Activated T-cell treated with anti-CD3 and anti-CD28 coated beads, Interleukin-2, amount 50 U/mL, for 48 hours (primary cell): ENCODE data around the gene WDR73.
"Not testable (repeated sequence)": the region's sequence is repeated elsewhere in the genome, so short reads cannot be mapped to it uniquely, and the experiment has no call there.

Source experiments
- DNase-seq, 2 experiments: peaks; one replicate each; pipeline ENCODE4 v3.0.0-alpha.2; 2020

Gene WDR73

GRCh38 chr15:84656972-84657371 lies 2.9 kb upstream of the WDR73 start:
- DNase-seq, result no peak

GRCh38 chr15:84654689-84655453 lies 788 bp upstream of the WDR73 start:
- peak; percentile 86 to 87 for DNase-seq

- no peak for DNase-seq
These were observed 536 bp downstream of the WDR73 start for GRCh38 chr15:84653584-84653909.

GRCh38 chr15:84649706-84650105 lies 4.4 kb downstream of the WDR73 start:
- no peak for DNase-seq

DNA sequence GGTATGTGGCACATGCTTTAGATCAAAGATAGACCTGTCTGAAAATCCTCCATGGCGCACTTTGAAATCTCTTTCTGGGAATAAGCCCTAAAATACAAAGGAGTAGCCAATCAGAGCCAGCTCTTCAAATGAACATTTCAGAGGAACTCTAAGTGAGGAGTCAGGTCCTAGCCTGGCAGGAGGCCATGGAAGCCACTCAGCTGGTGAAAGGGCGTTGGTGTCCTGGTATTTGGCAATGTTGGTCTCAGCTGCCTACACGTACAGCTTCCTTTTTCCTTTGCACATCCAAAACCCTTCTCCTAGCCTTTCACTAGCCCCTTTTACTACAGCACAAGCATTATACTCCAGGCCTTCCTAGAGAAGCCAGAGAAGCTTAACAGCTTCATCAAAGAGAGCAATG lies 5.5 kb downstream of the WDR73 start:
- DNase-seq, result no peak

DNA sequence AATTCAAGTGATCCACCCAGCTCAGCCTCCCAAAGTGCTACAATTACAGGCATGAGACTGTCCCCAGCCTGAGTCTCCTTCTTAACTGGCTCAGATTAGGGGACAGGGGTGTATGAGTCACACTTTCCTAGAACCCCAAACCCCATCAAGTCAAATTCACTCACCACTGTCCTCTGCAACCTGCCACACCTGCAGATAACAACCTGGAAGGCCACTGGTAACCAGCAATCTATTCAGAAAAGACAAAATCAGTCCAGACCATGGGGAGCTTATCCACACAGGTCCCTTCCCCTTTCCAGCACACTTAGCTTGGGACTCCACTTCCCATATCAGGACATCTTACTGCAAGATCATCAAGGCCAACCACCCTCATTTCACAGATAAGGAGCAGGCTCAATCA lies 6.4 kb downstream of the WDR73 start:
- DNase-seq, result no peak

- no peak for DNase-seq
These were observed 8.1 kb downstream of the WDR73 start for GRCh38 chr15:84645997-84646396.

DNA sequence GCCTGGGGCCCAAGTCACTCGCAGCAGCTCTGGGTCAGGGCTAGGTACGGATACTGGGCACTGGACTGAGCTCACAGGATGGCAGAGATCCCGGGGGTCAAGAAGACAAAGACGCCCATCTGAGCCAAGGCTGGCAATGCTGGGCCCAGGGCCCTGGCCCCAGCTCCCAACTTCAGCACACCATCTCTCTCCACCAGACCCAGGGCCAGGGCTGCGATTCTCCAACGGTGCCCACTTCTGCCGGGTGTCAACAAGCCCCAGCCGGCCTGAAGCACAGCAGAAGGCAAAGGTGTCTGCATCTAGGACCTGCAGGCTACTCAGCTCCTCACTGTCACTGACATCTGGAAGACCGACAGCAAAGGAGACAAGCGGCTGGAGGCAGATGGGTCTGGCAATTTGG lies 8.6 kb downstream of the WDR73 start:
- no peak for DNase-seq

- no peak for DNase-seq
These were observed 10.2 kb downstream of the WDR73 start for GRCh38 chr15:84643838-84644237.

GRCh38 chr15:84642640-84643039 lies 11.4 kb downstream of the WDR73 start:
- not testable (repeated sequence) for DNase-seq

- not testable (repeated sequence) for DNase-seq
These were observed 12.2 kb downstream of the WDR73 start for GRCh38 chr15:84641871-84642270.

DNA sequence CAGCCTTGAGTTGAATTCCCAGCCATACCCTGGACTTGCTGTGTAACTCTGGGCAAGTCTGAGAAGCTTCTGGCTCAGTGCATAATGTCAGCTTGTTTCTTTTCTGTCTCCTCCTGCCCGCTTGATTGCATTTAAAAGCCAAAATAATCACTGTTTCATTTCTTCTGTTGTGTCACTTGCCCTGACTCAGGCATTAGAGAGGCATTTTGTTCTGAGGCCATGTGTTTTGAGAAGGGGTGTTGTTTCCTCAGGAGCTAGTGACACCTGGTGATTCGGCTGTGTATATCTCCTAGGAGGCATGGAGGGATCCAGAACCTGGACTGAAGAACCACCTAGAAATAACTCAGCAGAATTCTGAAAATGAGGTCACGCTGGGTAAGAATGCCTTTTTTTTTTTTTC lies 16.0 kb downstream of the WDR73 start:
- no peak for DNase-seq

GRCh38 chr15:84634228-84634837 lies 19.8 kb downstream of the WDR73 start:
- no peak for DNase-seq

GRCh38 chr15:84633311-84634227 lies 20.5 kb downstream of the WDR73 start:
- peak; percentile 82 to 83 for DNase-seq

DNA sequence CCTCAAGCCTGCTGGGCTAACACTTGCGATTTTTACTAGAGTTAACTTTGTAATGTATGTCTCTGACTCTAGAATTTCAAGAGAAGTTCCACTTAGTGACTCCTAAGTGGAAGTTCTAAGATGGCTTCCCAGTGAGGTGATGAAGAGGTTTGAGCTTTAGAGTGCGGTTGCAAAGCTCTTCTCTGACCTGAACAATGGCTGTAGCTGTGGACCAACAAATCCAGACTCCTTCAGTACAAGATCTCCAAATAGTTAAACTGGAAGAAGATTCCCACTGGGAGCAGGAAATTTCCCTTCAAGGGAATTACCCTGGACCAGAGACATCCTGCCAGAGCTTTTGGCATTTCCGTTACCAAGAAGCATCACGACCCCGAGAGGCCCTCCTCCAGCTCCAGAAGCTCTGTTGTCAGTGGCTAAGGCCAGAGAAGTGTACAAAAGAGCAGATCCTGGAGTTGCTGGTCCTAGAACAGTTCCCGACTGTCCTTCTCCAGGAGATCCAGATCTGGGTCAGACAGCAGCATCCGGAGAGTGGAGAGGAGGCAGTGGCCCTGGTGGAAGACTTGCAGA lies 22.3 kb downstream of the WDR73 start:
- DNase-seq, result peak; percentile 32 to 48

GRCh38 chr15:84629033-84629432 lies 25.1 kb downstream of the WDR73 start:
- DNase-seq, result no peak

GRCh38 chr15:84625123-84625522 lies 29.0 kb downstream of the WDR73 start:
- no peak for DNase-seq

GRCh38 chr15:84624359-84624758 lies 29.7 kb downstream of the WDR73 start:
- no peak for DNase-seq

DNA sequence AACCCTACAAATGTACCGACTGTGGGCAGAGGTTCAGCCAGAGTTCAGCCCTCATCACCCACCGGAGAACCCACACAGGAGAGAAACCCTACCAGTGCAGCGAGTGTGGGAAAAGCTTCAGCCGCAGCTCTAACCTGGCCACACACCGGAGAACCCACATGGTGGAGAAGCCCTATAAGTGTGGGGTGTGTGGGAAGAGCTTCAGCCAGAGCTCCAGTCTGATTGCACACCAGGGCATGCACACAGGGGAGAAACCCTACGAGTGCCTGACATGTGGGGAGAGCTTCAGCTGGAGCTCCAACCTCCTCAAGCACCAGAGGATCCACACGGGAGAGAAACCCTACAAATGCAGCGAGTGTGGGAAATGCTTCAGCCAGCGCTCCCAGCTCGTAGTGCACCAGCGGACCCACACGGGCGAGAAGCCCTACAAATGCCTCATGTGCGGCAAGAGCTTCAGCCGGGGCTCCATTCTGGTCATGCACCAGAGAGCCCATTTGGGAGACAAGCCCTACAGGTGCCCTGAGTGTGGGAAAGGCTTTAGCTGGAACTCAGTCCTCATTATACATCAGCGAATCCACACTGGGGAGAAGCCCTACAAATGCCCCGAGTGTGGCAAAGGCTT lies 32.6 kb downstream of the WDR73 start:
- no peak for DNase-seq

DNA sequence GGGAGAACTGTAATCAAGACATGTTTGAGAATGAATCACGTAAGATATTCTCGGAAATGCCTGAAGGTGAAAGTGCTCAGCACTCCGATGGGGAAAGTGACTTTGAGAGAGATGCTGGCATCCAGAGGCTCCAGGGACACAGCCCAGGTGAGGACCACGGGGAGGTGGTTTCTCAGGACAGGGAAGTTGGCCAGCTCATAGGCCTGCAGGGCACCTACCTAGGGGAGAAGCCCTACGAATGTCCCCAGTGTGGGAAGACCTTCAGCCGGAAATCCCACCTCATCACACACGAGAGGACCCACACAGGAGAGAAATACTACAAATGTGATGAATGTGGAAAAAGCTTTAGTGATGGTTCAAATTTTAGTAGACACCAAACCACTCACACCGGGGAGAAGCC lies 33.5 kb downstream of the WDR73 start:
- DNase-seq, result no peak

DNA sequence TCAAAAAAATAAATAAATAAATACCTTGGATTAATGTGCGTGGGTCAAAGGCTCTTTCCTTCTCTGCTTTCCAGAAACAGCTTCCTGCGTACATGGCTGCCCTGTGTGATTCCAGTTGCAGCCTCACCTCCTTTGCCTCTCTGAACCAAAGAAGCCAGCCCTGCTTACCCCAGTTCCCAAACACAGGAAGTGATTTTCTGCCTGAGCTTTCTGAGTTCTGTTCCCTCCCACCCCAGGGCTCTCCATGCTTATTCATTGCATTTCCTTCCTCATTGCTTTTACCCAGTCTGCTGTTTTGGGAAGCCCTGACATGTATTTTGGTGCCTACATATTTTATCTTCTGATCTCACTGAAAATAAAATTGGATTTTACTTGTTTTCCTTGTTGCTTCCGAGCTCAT lies 37.8 kb downstream of the WDR73 start:
- DNase-seq, result no peak

DNA sequence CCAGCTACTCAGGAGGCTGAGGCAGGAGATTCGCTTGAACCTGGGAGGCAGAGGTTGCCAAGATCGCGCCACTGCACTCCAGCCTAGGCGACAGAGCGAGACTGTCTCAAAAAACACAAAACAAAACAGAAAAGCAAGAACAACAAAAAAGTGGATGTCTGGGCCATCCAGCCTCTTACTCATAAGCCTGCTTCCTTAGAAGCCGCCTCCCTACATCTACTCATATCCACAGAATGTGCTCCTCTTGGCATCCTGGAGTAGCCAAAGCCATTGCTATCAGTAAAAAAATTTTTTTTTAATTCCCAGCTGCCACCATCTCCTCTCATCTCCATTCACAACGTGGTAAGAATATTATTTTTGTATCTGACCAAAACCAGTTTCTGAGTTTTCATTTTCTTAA lies 42.5 kb downstream of the WDR73 start:
- DNase-seq, result no peak
